ENCODE data around the gene LENEP. TPM values are rescaled to one million over a fixed set of nuclear protein-coding genes. Genes with fewer than 3 reads are reported as not detected.

LENEP gene
- total RNA-seq, 4 donors from 2014 or later: not detected

DNA sequence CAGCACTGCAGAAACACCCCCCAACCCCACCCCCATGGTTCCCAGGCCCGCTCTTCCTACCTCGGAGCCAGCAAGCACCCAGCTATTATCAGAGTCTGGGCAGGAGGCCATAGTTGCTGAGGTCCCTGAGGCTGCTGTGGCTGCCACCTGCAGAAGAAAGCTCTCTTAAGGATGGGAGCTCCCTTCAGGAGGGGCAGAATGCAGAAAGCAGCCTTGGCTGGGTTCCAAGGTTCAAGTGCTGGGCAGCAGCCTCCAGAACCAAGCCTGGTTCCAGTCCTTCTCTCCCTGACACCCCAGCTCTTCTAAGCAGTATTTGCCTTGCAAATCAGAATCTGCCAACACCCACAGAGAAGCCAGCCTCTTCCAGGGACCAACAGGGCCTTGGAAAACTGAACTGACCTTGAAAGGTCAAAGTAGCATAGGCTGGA, 39.8 kb upstream of the LENEP start:
- intact Hi-C loops (cut with DNase I; ENCODE audit: low total_unique reads): no loop called here
- WGBS, 2 donors (ENCODE audit: low coverage in 1 of 2): 82% methylated on average over 2 of the region's 2 CpGs; no CpG with 5 or more reads in 1 of the 2 donors
- DNase-seq: no peak
- Histone ChIP-seq H3K36me3 (peaks cover 0 to 6% (median 0%) of the 10 kb centered on the region in 4 donors), H3K9me3 (no peaks in the 10 kb centered on the region), H3K27ac (peak overlapping the region in 2 of 4 donors; percentile 92 to 94), H3K4me1 (peaks cover 24 to 54% (median 39%) of the 10 kb centered on the region in 4 donors), H3K4me3 (peak overlapping the region in 1 of 4 donors; percentile 22), H3K27me3 (no peaks in the 10 kb centered on the region)
- in situ Hi-C loops (cut with MboI; ENCODE audit: low pct_ligation_motif_present in 1 of 4, low pct_unique_long_range_greater_than_20kb in 1 of 4, low sequenced_read_pairs in 3 of 4): loop anchor here in 3 of 4 donors (25.0 kb wide), 1 partner anchor 109 kb away; the partner anchor contains the start of genes ADAM15 (in 3 of the 3) and EFNA4 (in 3 of the 3)
- no peak for TF ChIP-seq POLR2AphosphoS5 (IDR thresholded peaks at IDR 0.05)
- no peak for TF ChIP-seq POLR2A (IDR thresholded peaks at IDR 0.05)
- no peak for TF ChIP-seq EP300 (IDR thresholded peaks at IDR 0.05; ENCODE audit: low read depth)
- TF ChIP-seq, protein P1, sequence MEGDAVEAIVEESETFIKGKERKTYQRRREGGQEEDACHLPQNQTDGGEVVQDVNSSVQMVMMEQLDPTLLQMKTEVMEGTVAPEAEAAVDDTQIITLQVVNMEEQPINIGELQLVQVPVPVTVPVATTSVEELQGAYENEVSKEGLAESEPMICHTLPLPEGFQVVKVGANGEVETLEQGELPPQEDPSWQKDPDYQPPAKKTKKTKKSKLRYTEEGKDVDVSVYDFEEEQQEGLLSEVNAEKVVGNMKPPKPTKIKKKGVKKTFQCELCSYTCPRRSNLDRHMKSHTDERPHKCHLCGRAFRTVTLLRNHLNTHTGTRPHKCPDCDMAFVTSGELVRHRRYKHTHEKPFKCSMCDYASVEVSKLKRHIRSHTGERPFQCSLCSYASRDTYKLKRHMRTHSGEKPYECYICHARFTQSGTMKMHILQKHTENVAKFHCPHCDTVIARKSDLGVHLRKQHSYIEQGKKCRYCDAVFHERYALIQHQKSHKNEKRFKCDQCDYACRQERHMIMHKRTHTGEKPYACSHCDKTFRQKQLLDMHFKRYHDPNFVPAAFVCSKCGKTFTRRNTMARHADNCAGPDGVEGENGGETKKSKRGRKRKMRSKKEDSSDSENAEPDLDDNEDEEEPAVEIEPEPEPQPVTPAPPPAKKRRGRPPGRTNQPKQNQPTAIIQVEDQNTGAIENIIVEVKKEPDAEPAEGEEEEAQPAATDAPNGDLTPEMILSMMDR (IDR thresholded peaks at IDR 0.05): no peak

DNA sequence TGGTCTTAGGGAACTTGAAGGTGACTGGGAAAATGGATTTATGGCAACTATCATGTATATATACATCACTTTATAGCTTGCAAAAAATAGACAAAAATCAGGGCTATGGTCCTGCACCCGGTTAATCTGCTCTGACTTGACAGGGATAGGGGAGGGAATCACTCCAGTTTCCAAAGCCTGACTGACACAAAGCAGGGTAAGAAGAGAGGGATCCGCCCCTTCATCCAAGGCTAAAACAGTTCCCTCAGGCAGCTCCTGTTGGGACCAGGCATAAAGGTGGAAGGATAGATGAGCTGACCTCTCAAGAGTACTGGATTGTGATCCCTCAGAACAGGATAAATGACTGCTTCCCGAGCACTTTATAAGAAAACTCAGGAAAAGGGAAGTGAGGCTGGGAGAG, 38.8 kb upstream of the LENEP start:
- Histone ChIP-seq H3K4me1 (peaks cover 24 to 55% (median 41%) of the 10 kb centered on the region in 4 donors), H3K4me3 (peak overlapping the region in 2 of 4 donors; percentile 65 to 71), H3K27me3 (no peaks in the 10 kb centered on the region), H3K9me3 (no peaks in the 10 kb centered on the region), H3K27ac (peak overlapping the region; percentile 84 to 94 (median 92)), H3K36me3 (peaks cover 0 to 11% (median 0%) of the 10 kb centered on the region in 4 donors)
- in situ Hi-C loops (cut with MboI; ENCODE audit: low pct_ligation_motif_present in 1 of 4, low pct_unique_long_range_greater_than_20kb in 1 of 4, low sequenced_read_pairs in 3 of 4) (loop anchor here in 3 of 4 donors (25.0 kb wide), 1 partner anchor 108 kb away; the partner anchor contains the start of genes ADAM15 (in 3 of the 3) and EFNA4 (in 3 of the 3)), intact Hi-C loops (cut with DNase I; ENCODE audit: low total_unique reads) (no loop called here)
- 73 to 78% methylated on average over 2 to 3 of the region's 3 CpGs for WGBS, 2 donors (ENCODE audit: low coverage in 1 of 2)
- no peak for DNase-seq
- TF ChIP-seq, protein P1 (IDR thresholded peaks at IDR 0.05): no peak
- no peak for TF ChIP-seq POLR2AphosphoS5 (IDR thresholded peaks at IDR 0.05)
- TF ChIP-seq EP300 (IDR thresholded peaks at IDR 0.05; ENCODE audit: low read depth): no peak
- TF ChIP-seq POLR2A (IDR thresholded peaks at IDR 0.05): no peak

DNA sequence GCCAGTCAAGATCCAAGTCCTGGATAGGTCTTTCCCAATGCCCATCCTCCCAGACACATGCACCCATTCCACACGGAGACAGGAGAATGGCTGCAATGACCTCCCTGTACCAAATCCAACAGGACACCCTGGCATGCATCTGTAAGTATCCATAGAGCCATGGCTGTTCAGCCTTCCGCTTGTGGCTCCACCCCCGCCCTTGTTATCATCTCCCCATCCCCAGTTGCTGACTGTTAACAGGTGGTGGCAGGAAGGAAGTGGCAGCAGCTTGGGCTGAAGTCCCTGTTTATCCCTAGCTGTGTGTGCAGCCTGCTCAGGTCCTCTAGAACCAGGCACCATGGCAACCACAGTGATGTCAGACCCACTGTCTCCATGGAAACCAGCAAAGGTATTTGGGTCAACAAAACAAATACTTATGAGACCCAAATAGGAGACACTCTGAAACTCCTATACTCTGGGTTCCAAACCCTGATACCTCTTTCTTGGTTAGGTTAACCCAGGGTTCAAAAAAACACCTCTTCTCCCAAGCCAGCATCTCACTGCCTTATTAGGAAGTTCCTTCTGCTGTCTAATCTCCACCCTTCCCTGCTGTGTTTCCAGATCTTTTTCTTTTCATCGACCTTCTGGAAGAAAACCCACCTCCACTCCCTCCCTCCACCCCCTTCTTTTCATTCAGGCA, 38.2 kb upstream of the LENEP start:
- Histone ChIP-seq H3K4me1 (peaks cover 24 to 60% (median 42%) of the 10 kb centered on the region in 4 donors), H3K36me3 (peaks cover 0 to 11% (median 0%) of the 10 kb centered on the region in 4 donors), H3K27ac (peak overlapping the region; percentile 84 to 94 (median 92)), H3K9me3 (no peaks in the 10 kb centered on the region), H3K27me3 (no peaks in the 10 kb centered on the region), H3K4me3 (peak overlapping the region; percentile 38 to 71 (median 65))
- TF ChIP-seq, protein P1 (IDR thresholded peaks at IDR 0.05): no peak
- peak in 1 of 3 donors; percentile 37 for TF ChIP-seq POLR2AphosphoS5 (IDR thresholded peaks at IDR 0.05)
- 0 to 6% methylated on average over 1 to 4 of the region's 4 CpGs for WGBS, 2 donors (ENCODE audit: low coverage in 1 of 2)
- intact Hi-C loops (cut with DNase I; ENCODE audit: low total_unique reads): no loop called here
- DNase-seq: peak; percentile 82
- in situ Hi-C loops (cut with MboI; ENCODE audit: low pct_ligation_motif_present in 1 of 4, low pct_unique_long_range_greater_than_20kb in 1 of 4, low sequenced_read_pairs in 3 of 4): loop anchor here in 3 of 4 donors (25.0 kb wide), 1 partner anchor 107 kb away; the partner anchor contains the start of genes ADAM15 (in 3 of the 3) and EFNA4 (in 3 of the 3)

Measured in transverse colon (tissue), 4 donors.